ENCODE results near the gene ZNF283.

ZNF283 gene

GRCh38 chr19:43826787-43827754 is at the start of gene ZNF283:
Gene ZNF283, plus strand, starts transcription at chr19:43827321. Its CDS starts 6,184 bp downstream, at chr19:43833505.
- DNase-seq, result peak; percentile 90

DNA sequence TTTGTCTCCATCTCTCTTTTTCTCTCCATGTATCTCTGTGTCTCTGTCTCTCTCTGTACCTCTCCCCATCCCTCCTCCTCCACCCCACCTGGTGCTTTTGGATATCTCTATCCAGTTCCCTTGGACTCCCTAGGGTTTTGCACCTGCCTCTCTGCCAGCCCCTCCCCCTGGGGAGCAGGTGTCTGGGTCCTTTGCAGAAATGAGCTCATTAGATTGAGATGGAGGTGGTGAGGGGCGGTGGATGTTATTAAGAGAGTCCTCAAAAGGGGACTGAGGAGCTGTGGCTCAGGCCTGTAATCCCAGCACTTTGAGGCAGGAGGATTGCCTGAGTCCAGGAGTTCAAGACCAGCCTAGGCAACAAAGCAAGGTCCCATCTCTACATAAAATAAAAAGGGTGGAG is 48.5 kb upstream of the ZNF283 start:
- peak; percentile 58 for DNase-seq

DNA sequence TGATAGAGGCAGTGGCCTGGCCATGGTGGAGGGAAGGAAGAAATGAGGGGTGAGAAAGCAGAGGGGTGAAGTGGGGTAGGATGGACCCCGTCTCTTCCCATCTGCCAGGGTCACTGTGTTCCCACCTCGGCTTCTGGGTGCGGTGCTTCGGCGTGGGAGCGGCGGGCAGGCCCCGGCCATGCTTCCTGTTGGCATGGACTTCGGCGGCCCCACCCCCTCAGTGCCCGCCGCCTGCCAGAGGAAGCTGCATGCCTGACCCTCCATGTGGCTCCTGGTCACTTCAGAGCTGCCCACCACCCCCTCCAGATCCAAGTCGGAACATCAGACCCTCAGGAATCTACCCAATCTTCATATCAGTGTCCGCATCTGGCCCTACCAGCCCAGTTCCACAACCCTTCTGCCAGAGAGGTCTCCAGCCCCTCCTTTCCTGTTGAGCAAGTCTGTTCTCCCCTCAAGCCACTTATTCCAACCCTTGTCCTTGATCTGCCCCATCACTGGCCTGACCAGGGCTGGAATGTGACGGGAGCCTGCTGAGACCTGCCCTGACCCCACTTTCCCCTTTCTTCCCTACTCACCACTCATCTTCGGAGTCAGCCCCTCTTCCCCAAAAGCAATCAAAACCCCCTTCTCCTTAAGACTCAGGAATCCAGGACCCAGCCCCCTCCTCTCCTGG is 47.8 kb upstream of the ZNF283 start:
- no peak for DNase-seq

DNA sequence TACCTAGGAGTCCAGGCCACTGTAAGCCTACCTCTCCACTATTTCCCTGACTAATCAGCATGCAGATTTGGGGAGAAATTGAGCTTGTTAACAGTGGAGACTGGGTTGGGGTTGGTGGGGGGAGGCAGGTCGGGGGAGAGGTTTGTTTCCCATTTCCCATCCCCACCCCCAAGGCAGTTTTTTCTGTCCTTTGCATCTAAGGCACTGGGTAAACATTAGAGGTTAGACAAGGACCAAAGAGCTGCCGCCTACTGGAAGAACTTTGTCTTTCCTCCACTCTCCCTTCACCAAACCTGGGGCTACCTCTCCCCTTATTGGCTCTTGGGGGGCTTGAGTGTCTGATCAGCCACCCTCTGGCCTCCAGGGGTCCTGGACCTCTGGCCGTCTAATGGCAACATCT is 47.3 kb upstream of the ZNF283 start:
- DNase-seq, result no peak

DNA sequence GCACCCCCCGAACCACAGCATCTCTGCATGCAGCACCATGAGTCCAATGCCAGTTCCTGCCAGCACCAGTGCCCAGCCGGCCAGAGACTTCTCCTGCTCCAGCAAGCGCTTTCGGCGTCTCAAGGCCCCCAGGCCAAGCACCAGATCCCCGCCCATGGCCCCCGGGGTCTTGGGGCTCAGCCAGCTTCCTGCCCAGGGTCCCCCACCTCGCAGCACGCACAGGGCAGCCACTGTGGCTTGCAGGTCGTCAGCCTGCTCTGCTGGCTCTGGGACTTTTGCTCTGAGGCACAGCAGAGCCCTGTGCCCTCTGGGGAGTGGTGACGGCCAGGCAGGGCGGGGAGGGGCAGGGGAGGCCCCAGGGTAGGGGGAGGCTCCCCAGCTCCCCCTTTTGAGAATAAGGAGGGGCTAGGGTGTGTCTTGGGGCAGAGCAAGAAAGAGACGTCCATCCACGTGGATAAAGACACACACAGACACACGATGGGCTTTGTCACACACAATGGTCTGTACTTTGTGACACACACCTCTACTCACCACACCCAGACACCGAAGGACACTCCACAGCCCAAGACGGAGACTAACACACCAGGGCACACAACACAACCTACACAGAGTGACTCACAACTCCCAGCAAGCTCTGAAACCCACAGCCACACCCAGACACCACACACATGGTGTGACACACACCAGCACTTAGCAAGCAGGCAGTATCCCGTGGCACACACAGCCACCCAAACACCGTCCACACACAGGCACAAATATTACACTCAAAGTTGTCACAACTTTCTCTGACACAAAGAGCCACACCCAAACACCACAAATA is 46.2 kb upstream of the ZNF283 start, which contains the start of gene KCNN4:
Gene KCNN4, minus strand, starts transcription at position 268 of the 820 bp plus-strand sequence. Its CDS starts 112 bp downstream, at position 156.
- DNase-seq, result no peak

DNA sequence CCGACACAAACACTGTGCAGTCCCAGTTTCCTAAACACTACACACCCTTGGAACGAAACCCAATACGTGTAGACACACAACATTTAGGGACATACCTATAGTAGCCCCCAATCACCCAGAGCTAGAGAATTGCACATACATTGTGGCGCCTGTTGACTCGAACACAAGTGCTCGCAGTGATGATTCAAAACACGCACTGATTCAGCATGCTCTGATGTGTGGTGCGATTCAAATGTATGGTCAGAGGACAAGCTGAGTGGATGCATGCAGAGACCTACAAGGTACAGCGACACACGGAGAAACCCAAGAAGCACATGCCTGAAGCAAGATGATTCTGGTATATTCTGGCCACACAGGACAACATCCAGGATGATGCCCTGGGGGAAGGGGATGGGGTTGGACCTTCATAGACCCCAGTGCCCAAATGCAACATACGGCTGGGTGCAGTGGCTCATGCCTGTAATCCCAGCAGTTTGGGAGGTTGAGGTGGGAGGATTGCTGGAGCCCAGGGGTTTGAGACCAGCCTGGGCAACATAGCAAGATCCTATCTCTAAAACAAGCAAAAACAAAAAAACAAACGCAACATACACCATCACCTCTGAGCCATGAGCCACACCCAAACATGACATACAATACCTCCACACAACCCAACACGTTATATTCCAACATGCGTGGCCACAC is 45.4 kb upstream of the ZNF283 start:
- no peak for DNase-seq

- DNase-seq, result no peak
Observed at GRCh38 chr19:43782311-43782660, 44.8 kb upstream of the ZNF283 start.

DNA sequence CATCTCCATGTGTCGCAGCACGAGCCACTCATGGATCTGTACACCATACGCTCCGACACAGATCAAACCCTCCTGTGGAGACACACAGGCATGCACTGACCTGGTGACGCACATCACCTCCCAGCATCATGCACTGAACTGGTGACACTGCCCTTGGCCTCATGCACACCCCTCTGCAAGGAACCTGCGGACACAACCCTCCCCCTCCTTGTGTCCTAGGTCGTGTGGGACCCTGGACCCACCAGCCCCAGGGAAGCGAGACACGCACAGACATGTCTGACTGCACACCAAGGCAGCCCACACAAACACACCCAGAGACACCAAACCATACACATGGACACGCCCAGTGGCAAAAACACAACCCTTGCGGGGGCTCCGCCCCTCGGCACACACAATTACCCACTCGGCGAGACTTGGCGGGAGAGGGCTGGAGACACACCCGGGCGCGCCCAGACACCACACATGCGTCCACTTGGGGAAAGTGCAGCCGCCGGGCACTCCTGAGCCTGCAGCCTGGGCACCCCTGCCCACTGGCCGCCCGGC is 44.4 kb upstream of the ZNF283 start:
- no peak for DNase-seq

GRCh38 chr19:43783636-43784035 is 43.5 kb upstream of the ZNF283 start:
- no peak for DNase-seq

- no peak for DNase-seq
Observed at GRCh38 chr19:43784241-43784980, 42.7 kb upstream of the ZNF283 start.

DNA sequence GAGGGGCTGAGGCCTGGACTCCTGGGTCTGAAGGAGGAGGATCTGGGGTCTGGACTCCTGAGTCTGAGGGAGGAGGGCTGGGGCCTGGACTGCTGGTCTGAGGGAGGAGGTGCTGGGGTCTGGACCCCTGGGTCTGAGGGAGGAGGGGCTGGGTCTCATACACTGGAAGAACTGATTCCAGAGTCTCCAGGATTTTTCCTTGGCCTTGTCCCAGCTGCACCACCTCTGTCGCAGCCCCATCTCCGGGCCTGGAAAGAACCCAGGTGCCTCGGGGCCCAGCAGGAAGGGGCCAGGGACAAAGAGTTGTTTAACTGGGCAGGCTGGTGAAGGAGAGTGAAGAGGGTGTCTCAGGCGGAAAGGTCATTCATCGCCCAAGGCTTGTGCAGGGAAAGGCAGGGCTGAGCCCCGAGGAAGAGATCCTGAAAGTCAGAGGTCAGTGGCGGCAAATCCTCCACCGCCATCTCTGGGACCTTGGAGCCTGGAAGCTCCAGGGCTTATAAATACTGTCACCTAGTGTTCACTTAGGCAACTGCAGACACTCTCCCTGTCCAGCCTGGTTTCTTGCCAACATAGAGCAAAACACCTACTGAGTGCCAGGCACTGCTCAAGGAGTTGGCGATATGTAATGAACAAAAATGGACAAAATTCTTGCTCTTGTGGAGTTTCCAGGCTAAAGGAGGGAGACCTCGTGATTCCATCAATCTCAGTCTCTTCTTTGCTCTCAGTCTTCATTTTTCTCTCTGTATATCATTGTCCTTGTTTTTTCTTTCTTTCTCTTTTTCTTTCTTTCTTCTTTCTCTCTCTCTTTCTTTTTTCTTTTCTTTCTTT is 41.9 kb upstream of the ZNF283 start:
- DNase-seq, result peak; percentile 53

DNA sequence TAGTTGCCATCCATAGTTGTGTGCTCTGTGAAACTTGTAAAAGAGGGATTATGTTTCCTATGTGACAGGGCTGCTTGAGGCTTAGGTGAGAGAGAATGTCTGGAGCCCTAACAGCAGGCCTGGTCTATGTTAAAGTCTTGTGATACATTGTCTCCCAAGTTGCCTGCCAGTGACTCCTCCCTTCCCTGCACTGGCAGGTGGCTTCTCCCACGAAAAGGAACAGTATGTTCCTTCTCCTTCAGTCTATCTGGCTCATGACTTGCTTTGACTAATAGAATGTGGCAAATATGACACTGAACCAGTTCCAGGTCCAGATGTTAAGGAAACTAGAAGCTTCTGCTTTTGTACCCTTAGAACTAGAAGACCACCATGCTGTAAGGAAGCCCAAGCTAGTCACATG is 40.5 kb upstream of the ZNF283 start:
- no peak for DNase-seq

- no peak for DNase-seq
Observed at GRCh38 chr19:43789029-43789428, 38.1 kb upstream of the ZNF283 start.

DNA sequence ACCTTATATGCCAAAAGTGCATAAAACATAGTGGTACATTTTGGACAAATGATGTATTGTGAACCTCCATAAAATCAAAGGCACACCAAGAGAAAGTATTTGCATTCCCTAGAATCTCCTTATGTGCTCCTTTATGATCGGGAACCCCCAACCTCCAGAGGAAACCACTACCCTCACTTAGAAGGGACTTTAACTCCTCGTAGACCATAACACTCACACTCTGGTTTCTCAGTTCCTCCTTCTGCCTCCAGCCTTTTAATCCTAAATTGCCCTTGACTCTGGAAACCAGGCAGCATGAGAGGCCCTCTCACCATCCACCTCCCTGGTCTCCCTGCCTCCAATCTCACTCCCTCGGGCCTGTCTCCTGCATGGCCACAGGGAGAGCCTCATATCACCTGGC is 36.5 kb upstream of the ZNF283 start:
- no peak for DNase-seq

DNA sequence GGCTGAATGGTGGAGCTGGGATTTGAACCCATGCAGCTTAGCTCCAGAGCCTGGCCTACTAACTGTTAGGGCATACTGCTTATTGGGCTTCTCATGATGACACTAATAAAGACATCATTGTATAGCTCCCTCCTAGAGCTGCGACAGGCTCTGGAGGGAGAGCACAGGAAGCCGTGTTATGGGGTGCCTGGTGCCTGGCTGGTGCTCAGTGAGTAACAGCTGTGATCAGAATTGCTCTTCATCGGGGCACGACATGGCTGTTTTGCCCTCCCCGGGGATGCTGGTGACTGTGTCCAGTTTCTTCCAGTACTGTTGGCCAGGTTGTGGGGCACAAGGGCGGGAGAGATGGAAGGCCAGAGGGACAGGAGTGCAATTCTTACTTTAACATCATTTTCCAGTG is 30.0 kb upstream of the ZNF283 start:
- no peak for DNase-seq

DNA sequence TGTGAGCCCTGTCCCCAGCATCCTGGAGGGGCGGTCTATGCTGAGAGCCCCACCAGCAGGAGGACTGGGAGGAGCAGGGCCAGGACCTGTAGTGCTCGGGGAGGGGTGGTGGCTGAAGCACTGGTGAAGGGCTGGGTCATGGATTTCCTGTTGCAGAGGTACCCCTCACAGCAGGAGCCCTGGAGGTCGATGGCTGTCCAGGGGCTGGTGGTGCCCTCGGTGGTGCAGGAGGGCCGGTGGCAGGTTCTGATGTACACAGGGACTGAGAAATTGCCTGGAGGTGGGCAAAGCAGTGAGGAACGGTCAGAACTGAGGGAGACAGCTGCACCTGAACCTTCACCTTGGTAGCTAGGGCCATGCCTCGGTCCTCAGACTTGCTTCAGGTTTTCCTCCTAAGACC is 29.6 kb upstream of the ZNF283 start:
- DNase-seq, result no peak

DNA sequence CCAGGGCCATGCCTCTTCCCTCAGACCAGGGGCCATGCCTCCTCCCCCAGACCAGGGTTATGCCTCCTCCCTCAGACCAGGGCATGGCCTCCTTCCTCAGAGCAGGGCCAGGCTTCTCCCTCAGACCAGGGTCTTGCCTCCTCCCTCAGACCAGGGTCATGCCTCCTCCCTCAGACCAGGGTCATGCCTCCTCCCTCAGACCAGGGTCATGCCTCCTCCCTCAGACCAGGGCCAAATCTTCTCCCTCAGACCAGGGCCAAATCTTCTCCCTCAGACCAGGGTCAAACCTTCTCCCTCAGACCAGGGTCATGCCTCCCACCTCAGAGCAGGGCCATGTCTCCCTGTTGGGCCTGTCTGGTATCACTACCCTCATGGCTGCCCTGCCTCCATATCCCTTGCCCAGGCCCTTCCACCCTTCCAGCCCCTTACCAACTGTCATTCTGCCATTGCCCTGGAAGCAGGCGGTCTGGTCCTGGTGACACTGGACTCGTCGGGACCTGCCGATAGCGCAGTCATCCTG is 29.0 kb upstream of the ZNF283 start:
- DNase-seq, result no peak

DNA sequence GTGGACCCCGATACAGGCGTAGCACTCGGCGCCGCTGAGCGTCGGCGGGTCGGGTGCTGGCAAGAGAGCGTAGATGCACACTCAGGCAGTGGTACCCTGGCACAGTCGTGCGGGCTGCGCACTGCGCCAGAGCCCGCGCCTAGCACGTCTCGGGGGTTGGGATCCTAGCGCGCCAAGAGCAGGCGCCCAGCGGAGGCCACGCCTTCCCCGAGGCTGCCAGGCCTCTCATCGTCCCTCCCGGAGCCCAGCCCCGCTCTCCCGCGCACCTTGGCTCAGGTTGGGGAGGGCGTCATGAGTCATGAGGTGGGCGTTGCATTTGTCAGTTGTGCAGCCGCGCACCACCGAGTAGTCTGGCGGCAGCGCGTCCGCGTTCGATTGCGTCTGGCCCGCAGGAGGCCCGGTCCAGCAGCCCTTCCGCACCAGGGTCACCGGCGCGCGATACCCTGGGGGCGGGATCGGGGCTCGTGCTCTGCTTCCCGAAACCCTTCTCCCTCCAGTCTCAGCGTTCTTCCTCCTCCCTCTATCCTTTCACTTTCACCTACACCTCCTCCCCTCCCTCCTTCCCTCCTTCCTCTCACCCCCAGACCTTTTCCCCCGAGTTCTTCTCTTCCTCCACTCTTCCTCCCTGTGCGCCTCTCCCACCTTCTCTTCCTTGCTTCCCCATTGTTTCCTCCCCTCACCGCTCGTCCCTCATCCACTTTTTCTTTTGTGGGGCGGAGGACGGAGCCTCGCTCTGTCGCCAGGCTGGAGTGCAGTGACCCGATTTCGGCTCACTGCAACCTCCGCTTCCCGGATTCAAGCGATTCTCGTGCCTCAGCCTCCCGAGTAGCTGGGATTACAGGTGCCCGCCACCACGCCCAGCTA is 28.3 kb upstream of the ZNF283 start:
- peak; percentile 37 for DNase-seq

DNA sequence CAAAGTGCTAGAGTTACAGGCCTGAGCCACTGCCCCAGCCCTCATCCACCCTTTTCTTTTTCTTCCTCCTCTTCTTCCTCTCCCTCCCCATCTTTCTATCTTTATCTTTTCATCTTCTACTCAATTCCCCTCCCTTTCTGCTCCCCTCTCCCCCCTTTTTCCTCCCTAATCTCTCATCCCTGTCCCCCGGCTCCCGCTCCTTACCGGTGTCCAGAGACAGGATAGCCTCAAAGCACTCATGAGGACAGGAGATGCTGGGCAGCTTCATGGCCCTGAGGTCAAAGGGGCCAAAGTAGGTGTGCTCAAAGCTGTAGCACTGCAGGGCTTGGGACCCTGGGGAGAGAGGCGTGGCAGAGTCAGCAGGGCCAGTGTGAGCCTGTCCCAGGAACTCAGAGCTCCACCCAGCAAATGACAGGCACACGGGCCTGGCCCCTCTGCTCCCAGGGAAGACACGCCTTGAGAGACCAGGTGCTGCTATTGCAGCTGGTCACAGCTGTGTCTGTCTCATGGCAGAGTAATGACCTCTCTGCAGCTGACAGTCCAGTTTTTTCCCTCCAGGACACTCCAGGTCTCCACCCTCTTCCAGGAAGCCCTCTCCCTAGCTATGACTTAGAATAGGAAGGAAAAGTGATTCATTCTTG is 27.5 kb upstream of the ZNF283 start:
- no peak for DNase-seq

Measured in NCI-H526 treated with DMSO at 0.1 percent for 48 hours (cell line).